ENCODE data around the gene SPECC1L. TPM values are rescaled to one million over a fixed set of nuclear protein-coding genes. Genes with fewer than 3 reads are reported as not detected.

Gene SPECC1L
- total and polyA plus RNA-seq, 2 experiments from 2014 or later = 19.7 to 43.2 TPM

GRCh38 chr22:24401931-24402367 lies 131.3 kb downstream of the SPECC1L start:
- H3K27ac ChIP-seq = peak overlapping the region; percentile 92
- peaks cover 8% of the 10 kb centered on the region for H3K36me3 ChIP-seq
- H3K27me3 ChIP-seq = no peaks in the 10 kb centered on the region
- TF ChIP-seq CTCF (IDR thresholded peaks at IDR 0.05; ENCODE audit: low read depth, low read length) = no peak
- no peak for DNase-seq (ENCODE audit: low read depth in 1 of 2, low spot score in 1 of 2)
- H3K4me1 ChIP-seq (ENCODE audit: low read depth) = peaks cover 33% of the 10 kb centered on the region
- no peak overlapping the region for H3K4me3 ChIP-seq
- H3K9me3 ChIP-seq (ENCODE audit: low read depth) = no peaks in the 10 kb centered on the region

- peaks cover 7% of the 10 kb centered on the region for H3K36me3 ChIP-seq
- no peaks in the 10 kb centered on the region for H3K27me3 ChIP-seq
- peak; percentile 79 to 89 for DNase-seq (ENCODE audit: low read depth in 1 of 2, low spot score in 1 of 2)
- peaks cover 40% of the 10 kb centered on the region for H3K4me1 ChIP-seq (ENCODE audit: low read depth)
- H3K9me3 ChIP-seq (ENCODE audit: low read depth) = no peaks in the 10 kb centered on the region
- H3K27ac ChIP-seq = peak overlapping the region; percentile 92
- TF ChIP-seq CTCF (IDR thresholded peaks at IDR 0.05; ENCODE audit: low read depth, low read length) = no peak
- H3K4me3 ChIP-seq = no peak overlapping the region
Measured at GRCh38 chr22:24402460-24403192, 132.0 kb downstream of the SPECC1L start.

- TF ChIP-seq CTCF (IDR thresholded peaks at IDR 0.05; ENCODE audit: low read depth, low read length) = no peak
- no peaks in the 10 kb centered on the region for H3K9me3 ChIP-seq (ENCODE audit: low read depth)
- H3K4me1 ChIP-seq (ENCODE audit: low read depth) = peaks cover 43% of the 10 kb centered on the region
- no peak for DNase-seq (ENCODE audit: low read depth in 1 of 2, low spot score in 1 of 2)
- H3K4me3 ChIP-seq = no peak overlapping the region
- peaks cover 3% of the 10 kb centered on the region for H3K36me3 ChIP-seq
- peak overlapping the region; percentile 92 for H3K27ac ChIP-seq
- H3K27me3 ChIP-seq = no peaks in the 10 kb centered on the region
Measured at GRCh38 chr22:24403346-24403745, 132.7 kb downstream of the SPECC1L start.

- no peak overlapping the region for H3K4me3 ChIP-seq
- H3K9me3 ChIP-seq (ENCODE audit: low read depth) = no peaks in the 10 kb centered on the region
- H3K27me3 ChIP-seq = no peaks in the 10 kb centered on the region
- H3K27ac ChIP-seq = peak overlapping the region; percentile 92
- no peaks in the 10 kb centered on the region for H3K36me3 ChIP-seq
- peaks cover 43% of the 10 kb centered on the region for H3K4me1 ChIP-seq (ENCODE audit: low read depth)
- no peak for DNase-seq (ENCODE audit: low read depth in 1 of 2, low spot score in 1 of 2)
- TF ChIP-seq CTCF (IDR thresholded peaks at IDR 0.05; ENCODE audit: low read depth, low read length) = no peak
Measured at GRCh38 chr22:24404561-24405275, 134.1 kb downstream of the SPECC1L start.

- no peak for DNase-seq (ENCODE audit: low read depth in 1 of 2, low spot score in 1 of 2)
- Histone ChIP-seq H3K4me1 (ENCODE audit: low read depth) (peaks cover 43% of the 10 kb centered on the region), H3K27ac (no peak overlapping the region), H3K27me3 (no peaks in the 10 kb centered on the region), H3K36me3 (no peaks in the 10 kb centered on the region), H3K9me3 (ENCODE audit: low read depth) (no peaks in the 10 kb centered on the region), H3K4me3 (no peak overlapping the region)
- no peak for TF ChIP-seq CTCF (IDR thresholded peaks at IDR 0.05; ENCODE audit: low read depth, low read length)
Measured at GRCh38 chr22:24405631-24406321, 135.1 kb downstream of the SPECC1L start.
